HG03558 (cell line): Measurements from ENCODE around the gene KRT86.
"Not testable (repeated sequence)": the region's sequence is repeated elsewhere in the genome, so short reads cannot be mapped to it uniquely, and the experiment has no call there.

Experiments
- ATAC-seq: cut with Tn5 transposase; IDR thresholded peaks from one replicate; pipeline ENCODE4 v1.9.1; 2021; ENCODE audit warnings: moderate number of reproducible peaks; ENCODE audit not compliant: unreplicated experiment; ENCODE audit errors: extremely low read depth

Gene KRT86

GRCh38 chr12:52324153-52324444 is 49.7 kb downstream of the KRT86 start:
- ATAC-seq: no peak

- ATAC-seq: peak; percentile 87
These were observed 52.8 kb downstream of the KRT86 start for GRCh38 chr12:52327052-52327829.

- ATAC-seq: no peak
These were observed 53.5 kb downstream of the KRT86 start for GRCh38 chr12:52327830-52328500.

- no peak for ATAC-seq
These were observed 56.6 kb downstream of the KRT86 start for GRCh38 chr12:52331039-52331438.

GRCh38 chr12:52331833-52332232 is 57.4 kb downstream of the KRT86 start:
- ATAC-seq: no peak

- ATAC-seq: no peak
These were observed 57.9 kb downstream of the KRT86 start for GRCh38 chr12:52332381-52332780.

GRCh38 chr12:52333321-52333720 is 58.9 kb downstream of the KRT86 start:
- ATAC-seq: no peak

GRCh38 chr12:52334185-52334584 is 59.7 kb downstream of the KRT86 start:
- no peak for ATAC-seq

- no peak for ATAC-seq
These were observed 61.3 kb downstream of the KRT86 start for GRCh38 chr12:52335598-52336262.

- no peak for ATAC-seq
These were observed 62.2 kb downstream of the KRT86 start for GRCh38 chr12:52336641-52337040.

GRCh38 chr12:52337054-52337453 is 62.6 kb downstream of the KRT86 start:
- ATAC-seq: no peak

GRCh38 chr12:52338241-52338960 is 64.0 kb downstream of the KRT86 start:
- no peak for ATAC-seq

GRCh38 chr12:52341066-52341580 is 66.7 kb downstream of the KRT86 start:
- no peak for ATAC-seq

GRCh38 chr12:52342781-52343490 is 68.5 kb downstream of the KRT86 start:
- ATAC-seq: no peak

GRCh38 chr12:52343550-52343949 is 69.1 kb downstream of the KRT86 start:
- no peak for ATAC-seq

GRCh38 chr12:52344111-52344510 is 69.7 kb downstream of the KRT86 start:
- no peak for ATAC-seq

- not testable (repeated sequence) for ATAC-seq
These were observed 70.6 kb downstream of the KRT86 start for GRCh38 chr12:52345041-52345440.

- ATAC-seq: no peak
These were observed 72.1 kb downstream of the KRT86 start for GRCh38 chr12:52346593-52346992.

- no peak for ATAC-seq
These were observed 72.6 kb downstream of the KRT86 start for GRCh38 chr12:52347016-52347415.
